Kidney capillary endothelial cell (primary cell): ENCODE results near the gene ETV4.
A peak's percentile ranks its signal among the peaks of the same experiment; 100 is the strongest.

ENCODE experiments used
- DNase-seq: peaks from one replicate; pipeline ENCODE4 v3.0.0-alpha.2; 2018; ENCODE audit warnings: low spot score

ETV4 gene

GRCh38 chr17:43546319-43547188, at the start of gene ETV4:
TSS of gene ETV4 (minus strand) at chr17:43546340. CDS start at chr17:43545617, 723 bp downstream.
- DNase-seq, result peak; percentile 92

GRCh38 chr17:43595466-43595865, 49.3 kb upstream of the ETV4 start:
- no peak for DNase-seq

- DNase-seq, result peak; percentile 90
Observed at GRCh38 chr17:43591779-43592562, 45.8 kb upstream of the ETV4 start.

- no peak for DNase-seq
Observed at GRCh38 chr17:43591001-43591400, 44.9 kb upstream of the ETV4 start.

GRCh38 chr17:43588664-43589435, 42.7 kb upstream of the ETV4 start:
- no peak for DNase-seq

GRCh38 chr17:43588121-43588520, 42.0 kb upstream of the ETV4 start:
- DNase-seq, result no peak

GRCh38 chr17:43587647-43588046, 41.5 kb upstream of the ETV4 start:
- DNase-seq, result no peak

- no peak for DNase-seq
Observed at GRCh38 chr17:43584666-43585102, 38.5 kb upstream of the ETV4 start.

GRCh38 chr17:43583332-43583731, 37.2 kb upstream of the ETV4 start:
- no peak for DNase-seq

- DNase-seq, result no peak
Observed at GRCh38 chr17:43581613-43582012, 35.5 kb upstream of the ETV4 start.

- DNase-seq, result no peak
Observed at GRCh38 chr17:43581130-43581529, 35.0 kb upstream of the ETV4 start.

- DNase-seq, result peak; percentile 21
Observed at GRCh38 chr17:43579566-43580140, 33.5 kb upstream of the ETV4 start.

GRCh38 chr17:43578699-43579565, 32.8 kb upstream of the ETV4 start:
- peak; percentile 35 for DNase-seq

- DNase-seq, result peak; percentile 31
Observed at GRCh38 chr17:43578404-43578698, 32.2 kb upstream of the ETV4 start.

GRCh38 chr17:43577664-43578403, 31.7 kb upstream of the ETV4 start:
- DNase-seq, result no peak

- peak; percentile 84 for DNase-seq
Observed at GRCh38 chr17:43576563-43577229, 30.6 kb upstream of the ETV4 start.

- DNase-seq, result no peak
Observed at GRCh38 chr17:43574896-43575525, 28.9 kb upstream of the ETV4 start.

GRCh38 chr17:43574348-43574747, 28.2 kb upstream of the ETV4 start:
- no peak for DNase-seq

GRCh38 chr17:43573579-43574321, 27.6 kb upstream of the ETV4 start:
- DNase-seq, result no peak
